Suprapubic skin (tissue), 4 donors: ENCODE measurements around the gene PARP8. TPM values are rescaled to one million over a fixed set of nuclear protein-coding genes. Genes with fewer than 3 reads are reported as not detected.

Experiments
- DNase-seq, 2 donors: peaks; one replicate each; pipeline ENCODE4 v3.0.0-alpha.2; 2019; ENCODE audit warnings: low spot score in 2 of 2
- H3K27ac ChIP-seq: fragments of 200-600 bp; sonication (generic); one replicate; pipeline ENCODE4 v1.5.1; 2019
- H3K27me3 ChIP-seq: fragments of 200-600 bp; sonication (generic); one replicate; pipeline ENCODE4 v1.5.1; 2019
- H3K36me3 ChIP-seq: fragments of 200-600 bp; sonication (generic); one replicate; pipeline ENCODE4 v1.5.1; 2019
- H3K4me1 ChIP-seq: fragments of 200-600 bp; sonication (generic); one replicate; pipeline ENCODE4 v1.5.1; 2019
- H3K4me3 ChIP-seq: fragments of 200-600 bp; sonication (generic); one replicate; pipeline ENCODE4 v1.5.1; 2019; ENCODE audit warnings: mild to moderate bottlenecking
- H3K9me3 ChIP-seq: fragments of 200-600 bp; sonication (generic); one replicate; pipeline ENCODE4 v1.5.1; 2019
- EP300 ChIP-seq: sonication (generic); formaldehyde crosslinking; IDR thresholded peaks from one replicate; pipeline ENCODE4 v1.6.1; 2017; ENCODE audit warnings: antibody characterized with exemption
- POLR2A ChIP-seq, 2 donors: fragments of 450-650 bp; IDR thresholded peaks; one replicate each; pipeline ENCODE4 v1.6.1; 2017; ENCODE audit warnings: antibody characterized with exemption in 2 of 2, mild to moderate bottlenecking in 2 of 2, moderate library complexity in 2 of 2
- POLR2AphosphoS5 ChIP-seq, 3 donors: sonication (generic); formaldehyde crosslinking; IDR thresholded peaks; one replicate each; pipeline ENCODE4 v1.6.1; 2017; ENCODE audit warnings: antibody characterized with exemption in 3 of 3
- WGBS: methylation state at CpG from one replicate; pipeline ENCODE4 v1.1.5; 2018; 5-methylcytosine and 5-hydroxymethylcytosine counted together
- total RNA-seq, 4 donors: library from RNA; depleted of rRNA; stranded (reverse); fragments of >200 nt; gene quantifications; one replicate each; pipeline ENCODE4 v1.1.0, GENCODE V29; 2016
- TF ChIP-seq, protein P1 (sequence below), 2 donors: fragments of 200-600 bp in 1 of 2; fragments of 450-650 bp in 1 of 2; sonication (generic) in 1 of 2; IDR thresholded peaks; one replicate each; pipeline ENCODE4 v1.5.1; 2016 to 2019; ENCODE audit warnings: antibody characterized with exemption in 2 of 2, mild to moderate bottlenecking in 1 of 2, moderate library complexity in 1 of 2

The PARP8 gene
- total RNA-seq, 4 donors from 2014 or later: 9.7 to 18.0 (median 13.2) TPM

DNA sequence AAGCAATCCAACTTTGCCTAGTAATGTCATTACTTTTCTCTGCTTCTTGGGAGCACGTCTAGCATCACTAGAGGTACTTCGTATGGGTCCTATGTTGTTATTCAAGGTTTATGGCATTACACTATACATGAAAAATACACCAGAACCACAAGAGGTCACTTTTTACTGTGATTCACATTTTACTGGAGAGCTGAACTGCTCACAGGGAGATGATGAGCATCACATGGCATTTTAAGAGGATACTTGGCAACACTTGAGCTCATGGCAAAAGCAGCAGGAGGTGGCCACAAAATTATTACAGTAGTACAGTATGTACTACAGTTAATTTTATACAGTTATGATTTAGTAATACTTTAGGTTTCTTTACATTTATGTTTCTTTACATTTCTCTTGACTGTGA, 223.4 kb downstream of the PARP8 start:
- Histone ChIP-seq H3K36me3 (no peaks in the 10 kb centered on the region), H3K9me3 (no peaks in the 10 kb centered on the region), H3K4me1 (no peaks in the 10 kb centered on the region), H3K27me3 (no peaks in the 10 kb centered on the region), H3K27ac (no peak overlapping the region), H3K4me3 (no peak overlapping the region)
- TF ChIP-seq EP300 (no peak), POLR2A (IDR thresholded peaks at IDR 0.05) (no peak), POLR2AphosphoS5 (IDR thresholded peaks at IDR 0.05) (no peak)
- TF ChIP-seq, protein P1, sequence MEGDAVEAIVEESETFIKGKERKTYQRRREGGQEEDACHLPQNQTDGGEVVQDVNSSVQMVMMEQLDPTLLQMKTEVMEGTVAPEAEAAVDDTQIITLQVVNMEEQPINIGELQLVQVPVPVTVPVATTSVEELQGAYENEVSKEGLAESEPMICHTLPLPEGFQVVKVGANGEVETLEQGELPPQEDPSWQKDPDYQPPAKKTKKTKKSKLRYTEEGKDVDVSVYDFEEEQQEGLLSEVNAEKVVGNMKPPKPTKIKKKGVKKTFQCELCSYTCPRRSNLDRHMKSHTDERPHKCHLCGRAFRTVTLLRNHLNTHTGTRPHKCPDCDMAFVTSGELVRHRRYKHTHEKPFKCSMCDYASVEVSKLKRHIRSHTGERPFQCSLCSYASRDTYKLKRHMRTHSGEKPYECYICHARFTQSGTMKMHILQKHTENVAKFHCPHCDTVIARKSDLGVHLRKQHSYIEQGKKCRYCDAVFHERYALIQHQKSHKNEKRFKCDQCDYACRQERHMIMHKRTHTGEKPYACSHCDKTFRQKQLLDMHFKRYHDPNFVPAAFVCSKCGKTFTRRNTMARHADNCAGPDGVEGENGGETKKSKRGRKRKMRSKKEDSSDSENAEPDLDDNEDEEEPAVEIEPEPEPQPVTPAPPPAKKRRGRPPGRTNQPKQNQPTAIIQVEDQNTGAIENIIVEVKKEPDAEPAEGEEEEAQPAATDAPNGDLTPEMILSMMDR (IDR thresholded peaks at IDR 0.05): no peak
- WGBS: 50% methylated on average over 2 of the region's 2 CpGs
- no peak for DNase-seq

Other genes starting within 250 kb of the PARP8 start
- 10 to 100 TPM; 11.0 to 35.9 (median 21.5) TPM for gene EMB, start 225.3 kb upstream of the PARP8 start, total RNA-seq